GM18873 (cell line): ENCODE measurements around the gene TMEM108.

Source experiments
- ATAC-seq: cut with Tn5 transposase; IDR thresholded peaks from one replicate; pipeline ENCODE4 v1.9.1; 2021; ENCODE audit warnings: mild to moderate bottlenecking, moderate library complexity, moderate number of reproducible peaks; ENCODE audit not compliant: unreplicated experiment, low FRiP score

Gene TMEM108

GRCh38 chr3:133300102-133300501 is 261.9 kb downstream of the TMEM108 start:
- ATAC-seq = no peak

- ATAC-seq = no peak
These were observed 263.0 kb downstream of the TMEM108 start for GRCh38 chr3:133301194-133301593.

GRCh38 chr3:133301731-133302130 is 263.5 kb downstream of the TMEM108 start:
- ATAC-seq = no peak

GRCh38 chr3:133303430-133303829 is 265.2 kb downstream of the TMEM108 start:
- ATAC-seq = no peak

- no peak for ATAC-seq
These were observed 279.7 kb downstream of the TMEM108 start for GRCh38 chr3:133317866-133318265.

- ATAC-seq = no peak
These were observed 290.2 kb downstream of the TMEM108 start for GRCh38 chr3:133328373-133328772.

GRCh38 chr3:133329626-133330025 is 291.4 kb downstream of the TMEM108 start:
- ATAC-seq = no peak

GRCh38 chr3:133330065-133330464 is 291.9 kb downstream of the TMEM108 start:
- ATAC-seq = no peak

GRCh38 chr3:133330522-133330921 is 292.3 kb downstream of the TMEM108 start:
- no peak for ATAC-seq

GRCh38 chr3:133354721-133355120 is 316.5 kb downstream of the TMEM108 start:
- ATAC-seq = no peak

GRCh38 chr3:133360476-133360875 is 322.3 kb downstream of the TMEM108 start:
- no peak for ATAC-seq

GRCh38 chr3:133361011-133361410 is 322.8 kb downstream of the TMEM108 start:
- no peak for ATAC-seq

- ATAC-seq = no peak
These were observed 323.2 kb downstream of the TMEM108 start for GRCh38 chr3:133361435-133361834.

- ATAC-seq = no peak
These were observed 324.3 kb downstream of the TMEM108 start for GRCh38 chr3:133362539-133362938.

GRCh38 chr3:133364704-133365103 is 326.5 kb downstream of the TMEM108 start:
- no peak for ATAC-seq

- ATAC-seq = no peak
These were observed 328.7 kb downstream of the TMEM108 start for GRCh38 chr3:133366921-133367320.

- no peak for ATAC-seq
These were observed 329.2 kb downstream of the TMEM108 start for GRCh38 chr3:133367403-133367802.

- ATAC-seq = no peak
These were observed 329.8 kb downstream of the TMEM108 start for GRCh38 chr3:133367956-133368355.

GRCh38 chr3:133368371-133369067 is 330.3 kb downstream of the TMEM108 start:
- no peak for ATAC-seq

- no peak for ATAC-seq
These were observed 330.9 kb downstream of the TMEM108 start for GRCh38 chr3:133369068-133369440.

- ATAC-seq = no peak
These were observed 333.0 kb downstream of the TMEM108 start for GRCh38 chr3:133371181-133371580.

GRCh38 chr3:133371676-133372075 is 333.5 kb downstream of the TMEM108 start:
- no peak for ATAC-seq
